HT1080 (cell line): ENCODE measurements around the gene AFG1L. TPM values are rescaled to one million over a fixed set of nuclear protein-coding genes. Genes with fewer than 3 reads are reported as not detected.

ENCODE experiments used
- DNase-seq: peaks from one replicate; pipeline ENCODE4 v3.0.0-alpha.2; 2015; ENCODE audit warnings: low read depth
- small RNA-seq: library from RNA; depleted of rRNA; stranded (forward); fragments of <200 nt; gene quantifications from one replicate; pipeline ENCODE3, GENCODE V24; 2014
- total RNA-seq: library from RNA; depleted of rRNA; stranded (reverse); fragments of >200 nt; shearing (Covaris generic); gene quantifications from 2 replicates; pipeline ENCODE4 v1.2.3, GENCODE V29; 2014; rRNA removed

AFG1L gene
- total RNA-seq, 1 experiment from 2014 or later: 8.8 TPM

DNA sequence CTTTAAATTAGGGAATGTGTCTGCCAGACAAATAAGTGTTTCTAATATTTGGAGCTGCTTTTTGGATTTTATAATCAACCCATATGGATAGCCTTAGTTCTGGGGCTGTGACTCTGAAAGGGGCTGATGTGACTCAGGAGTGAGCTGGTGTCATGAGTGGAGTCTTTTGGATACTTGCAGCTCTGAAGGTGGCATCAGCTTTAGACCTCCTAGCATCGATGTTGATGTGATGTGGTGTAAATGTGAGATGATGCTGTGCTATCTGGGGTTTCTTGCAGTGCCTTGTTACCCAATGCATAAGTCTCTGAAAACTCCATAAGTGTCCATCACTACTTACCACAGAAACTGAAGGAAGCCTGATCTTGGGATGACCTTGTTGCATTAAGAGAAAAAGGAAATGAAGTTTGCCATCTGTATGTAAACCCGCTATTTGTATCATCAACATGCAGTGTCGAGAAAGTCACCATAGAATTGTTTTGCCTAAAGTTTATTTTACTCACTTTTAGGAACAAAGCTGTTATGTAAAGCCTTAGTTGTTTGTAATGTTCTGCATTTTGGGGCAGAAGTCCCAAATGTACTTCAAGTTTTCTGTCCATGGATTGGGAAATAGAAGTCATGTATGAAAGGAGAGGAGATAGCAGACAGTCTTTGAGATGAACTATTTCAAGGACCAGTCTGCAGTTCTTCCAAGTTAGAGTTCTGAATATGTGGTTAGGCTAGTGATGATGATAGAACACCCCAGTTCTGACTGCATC, 273.9 kb downstream of the AFG1L start:
- DNase-seq: no peak

DNA sequence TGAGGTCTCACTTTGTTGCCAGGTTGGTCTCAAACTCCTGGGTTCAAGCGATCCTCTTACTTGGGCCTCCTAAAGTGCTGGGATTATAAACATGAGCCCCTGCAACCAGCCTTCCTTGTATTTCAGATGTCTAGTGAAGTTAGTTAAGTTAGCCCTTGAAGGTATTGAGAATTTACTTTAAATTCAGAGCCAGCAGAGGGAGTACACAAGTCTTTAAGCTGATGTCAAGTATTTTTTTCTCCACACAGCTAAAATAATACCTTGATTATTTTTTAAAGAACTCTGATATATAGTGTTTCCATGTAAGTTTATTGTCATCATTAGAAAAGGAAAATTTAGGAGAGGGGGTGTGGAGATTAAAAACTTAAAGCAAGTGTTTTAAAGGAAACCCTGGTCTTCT, 275.7 kb downstream of the AFG1L start:
- DNase-seq: no peak

DNA sequence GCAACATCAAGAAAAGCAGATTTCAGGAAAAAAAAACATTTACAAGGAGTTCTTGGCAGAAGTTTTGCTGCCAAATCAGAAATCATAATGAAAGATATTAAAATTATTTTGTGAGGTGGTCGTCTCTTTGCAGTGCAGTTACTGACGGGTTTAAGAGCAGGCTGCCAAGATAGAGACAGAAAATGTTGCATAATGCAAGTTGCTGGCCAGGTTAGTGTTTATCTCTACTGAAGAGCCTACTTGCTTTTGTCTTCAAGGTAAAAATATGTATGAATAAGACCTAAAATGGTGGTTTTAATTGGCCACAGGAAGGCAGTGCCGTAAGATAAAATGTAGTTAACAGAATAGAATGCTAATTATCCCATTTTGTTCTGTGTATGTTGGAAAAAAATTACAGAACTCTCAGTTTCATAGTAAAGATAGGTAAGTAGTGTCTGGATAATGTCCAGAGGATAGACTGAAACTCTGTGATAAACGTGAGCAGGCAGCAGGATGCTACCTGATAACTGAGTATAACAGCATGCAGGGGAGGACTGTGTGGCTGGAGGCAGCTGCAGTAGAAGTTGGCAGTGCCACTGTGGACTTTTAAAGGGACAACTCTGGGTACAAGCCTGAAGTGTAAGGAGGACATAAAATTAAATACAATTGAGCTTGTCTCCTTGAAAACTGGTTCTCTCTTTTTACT, 279.7 kb downstream of the AFG1L start:
- no peak for DNase-seq

Small RNA genes within 50 kb of the gene (small RNA-seq; reads per million reads assigned to genes)
- gene AL356121.1: not detected
- gene AL391646.1: not detected
- gene RNA5SP212: not detected
- not detected for gene RNU6-1144P
- gene RNU6-770P: not detected
- gene Z98742.2: not detected

Other genes starting within 250 kb of the AFG1L start
- gene OSTM1, start 220.3 kb upstream of the AFG1L start, total RNA-seq: 42.5 and 53.4 TPM in 2 replicates
- not detected in 2 replicates for gene NR2E1, start 129.0 kb upstream of the AFG1L start, total RNA-seq
- gene SNX3, start 34.0 kb upstream of the AFG1L start, total RNA-seq: 122 and 149 TPM in 2 replicates